ENCODE data around the gene KIRREL3. TPM values are rescaled to one million over a fixed set of nuclear protein-coding genes. Genes with fewer than 3 reads are reported as not detected.
A peak's percentile ranks its signal among the peaks of the same experiment; 100 is the strongest.

KIRREL3 gene
- total and polyA plus RNA-seq, 9 of the 15 experiments (the other 6 are each of a cell fraction or from before 2014, with no cell fraction given): 0.04 to 0.10 TPM; not detected in 7

GRCh38 chr11:126451211-126451802 is 549.3 kb downstream of the KIRREL3 start:
- ATAC-seq (no peak), FAIRE-seq (no peak), DNase-seq (ENCODE audit: extremely low read depth in 1 of 4, low spot score in 3 of 4) (no peak)
- Histone ChIP-seq H2AFZ (ENCODE audit: low read depth, low read length) (no peak overlapping the region), H3K4me1 (replicated peaks in 1 of 2; ENCODE audit: control insufficient read depth in 2 of 2, insufficient read depth in 2 of 2, low read length in 2 of 2) (no peaks in the 10 kb centered on the region; a peak in 1 of 5 replicates), H3K27ac (ENCODE audit: extremely low read depth, low read depth, low read length) (no peak overlapping the region), H3K9me1 (ENCODE audit: control insufficient read depth, insufficient read depth, low read length) (no peaks in the 10 kb centered on the region), H4K20me1 (replicated peaks; ENCODE audit: control insufficient read depth, insufficient read depth, low read length) (no peaks in the 10 kb centered on the region), H3K9ac (ENCODE audit: insufficient read depth in 1 of 2, low read depth in 2 of 2, low read length in 2 of 2) (no peak overlapping the region), H3K27me3 (ENCODE audit: control insufficient read depth in 2 of 2, insufficient read depth in 2 of 2, low read length in 2 of 2) (peaks cover 2 to 42% of the 10 kb centered on the region in 2 experiments; a peak in 3 of 5 replicates), H3K9me3 (replicated peaks; ENCODE audit: control insufficient read depth, insufficient read depth, low read depth, low read length) (peaks cover 3% of the 10 kb centered on the region; the same call in 1 of the 2 replicates), H3K79me2 (ENCODE audit: control insufficient read depth, insufficient read depth, low read length) (no peaks in the 10 kb centered on the region), H3K36me3 (ENCODE audit: control insufficient read depth, insufficient read depth, low read length) (no peaks in the 10 kb centered on the region), H3K4me2 (ENCODE audit: insufficient read depth, low read length) (no peak overlapping the region), H3K4me3 (no peak overlapping the region)
- ChIA-PET POLR2A (no interaction called here), CTCF (ENCODE audit: low intra/inter-chr PET ratio) (interaction anchor here (0.6 kb wide), 1 partner anchor 160 kb away, joined by 3 read pairs; no protein-coding TSS in a partner anchor)
- in situ Hi-C loops (cut with MboI): no loop called here
- no TSS peak for BruUV-seq (replicated peaks)
- intact Hi-C loops (cut with micrococcal nuclease): no loop called here
- WGBS (ENCODE audit: insufficient coverage, low coverage, missing lambda C conversion rate): 15% methylated on average over 15 of the region's 15 CpGs
- no peak for TF ChIP-seq IRF2 (CRISPR knock-in tag; IDR thresholded peaks at IDR 0.05)
- no peak for TF ChIP-seq MYNN (IDR thresholded peaks at IDR 0.05)
- no peak for TF ChIP-seq MYNN (CRISPR knock-in tag; IDR thresholded peaks at IDR 0.05)
- no peak for TF ChIP-seq ZNF639 (CRISPR knock-in tag; conservative IDR thresholded peaks at IDR 0.05 in 1 of 2, IDR thresholded peaks at IDR 0.05 in 1 of 2)
- TF ChIP-seq SNAPC5 (CRISPR knock-in tag; IDR thresholded peaks at IDR 0.05): no peak
- TF ChIP-seq SLC30A9 (CRISPR knock-in tag; IDR thresholded peaks at IDR 0.05): no peak
- TF ChIP-seq CBX5 (IDR thresholded peaks at IDR 0.05; ENCODE audit: borderline replicate concordance, low read depth): 0 out of 2 replicates have a peak, but pooled peaks have one; percentile 13
- TF ChIP-seq BRF2 (IDR thresholded peaks at IDR 0.05; ENCODE audit: borderline replicate concordance, insufficient read depth, insufficient read length): no peak

Data from K562 (cell line).